NCI-H526 treated with DMSO at 0.1 percent for 48 hours (cell line): ENCODE measurements around the gene CDK14.
"Not testable (repeated sequence)": the region's sequence is repeated elsewhere in the genome, so short reads cannot be mapped to it uniquely, and the experiment has no call there.

Source experiments
- DNase-seq: peaks from one replicate; lab custom pipeline; 2025; lab: John Stamatoyannopoulos, UW

The CDK14 gene

DNA sequence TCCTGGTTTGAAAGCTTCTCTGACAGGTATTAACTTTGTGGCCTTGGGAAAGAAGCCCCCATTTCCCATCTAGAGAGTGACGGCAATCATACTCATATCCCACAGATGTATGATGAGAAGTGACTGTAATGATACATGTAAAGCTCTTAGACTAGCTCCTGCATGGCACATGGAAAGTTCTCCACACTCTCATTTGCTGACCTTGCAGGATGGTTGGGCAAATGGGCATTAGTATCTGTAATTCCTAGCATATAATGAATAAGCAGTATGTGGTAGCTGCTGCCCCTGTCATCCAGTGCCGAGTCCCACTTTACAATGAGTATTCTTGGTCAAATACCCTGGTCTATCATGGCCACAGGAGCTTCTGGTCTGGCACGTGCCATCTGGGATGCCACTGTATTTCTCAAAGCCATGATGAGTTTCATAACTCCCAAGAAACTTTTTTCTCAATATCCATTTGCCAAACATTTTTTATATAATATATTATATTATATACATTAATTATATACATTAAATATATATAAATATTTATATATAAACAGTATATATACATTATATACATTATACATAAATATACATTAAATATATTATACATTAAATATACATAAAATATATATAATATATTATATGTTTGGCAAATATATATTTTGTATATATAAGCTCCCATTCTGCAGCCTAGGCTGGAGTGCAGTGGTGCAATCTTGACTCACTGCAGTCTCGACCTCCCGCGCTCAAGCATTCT lies 561.6 kb downstream of the CDK14 start:
- DNase-seq, result no peak

DNA sequence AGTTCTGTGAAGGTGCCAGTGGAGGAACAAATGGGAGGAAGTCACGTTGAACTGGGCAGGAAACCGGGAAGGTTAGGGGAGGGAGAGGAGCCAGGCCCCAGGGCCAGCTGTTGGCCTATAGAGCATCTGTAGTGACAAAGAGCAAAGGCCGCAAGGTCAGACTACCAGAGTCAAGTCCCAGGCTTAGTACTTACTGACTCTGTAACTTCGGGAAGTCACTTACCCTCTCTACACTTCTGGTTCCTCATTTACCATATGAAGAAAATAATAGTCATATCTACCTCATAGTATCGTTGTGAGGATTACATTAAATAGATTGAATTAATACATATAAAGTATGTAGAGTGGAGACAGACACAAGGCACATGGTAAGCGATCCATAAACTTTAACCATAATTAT lies 566.3 kb downstream of the CDK14 start:
- DNase-seq, result no peak

GRCh38 chr7:91164506-91164905 lies 568.4 kb downstream of the CDK14 start:
- DNase-seq, result no peak

- DNase-seq, result no peak
These were observed 569.1 kb downstream of the CDK14 start for GRCh38 chr7:91165006-91165845.

DNA sequence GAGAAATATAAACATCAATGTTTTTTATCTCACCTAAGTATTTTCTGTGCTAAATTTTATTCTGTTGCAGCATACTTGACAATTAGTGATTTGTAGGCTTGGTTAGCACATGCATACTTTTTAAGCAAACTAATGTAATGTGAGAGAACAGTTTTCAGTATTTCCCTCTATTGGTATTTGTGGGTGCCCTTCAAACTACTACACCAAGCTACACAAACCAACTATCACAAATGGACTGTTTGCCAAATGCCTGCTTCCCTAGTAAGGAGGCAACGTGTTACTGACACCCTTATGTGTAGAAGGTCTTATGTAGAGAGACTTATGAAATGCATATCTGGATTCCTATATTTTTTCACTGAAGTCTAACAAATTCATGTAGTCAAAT lies 569.7 kb downstream of the CDK14 start:
- DNase-seq, result no peak

DNA sequence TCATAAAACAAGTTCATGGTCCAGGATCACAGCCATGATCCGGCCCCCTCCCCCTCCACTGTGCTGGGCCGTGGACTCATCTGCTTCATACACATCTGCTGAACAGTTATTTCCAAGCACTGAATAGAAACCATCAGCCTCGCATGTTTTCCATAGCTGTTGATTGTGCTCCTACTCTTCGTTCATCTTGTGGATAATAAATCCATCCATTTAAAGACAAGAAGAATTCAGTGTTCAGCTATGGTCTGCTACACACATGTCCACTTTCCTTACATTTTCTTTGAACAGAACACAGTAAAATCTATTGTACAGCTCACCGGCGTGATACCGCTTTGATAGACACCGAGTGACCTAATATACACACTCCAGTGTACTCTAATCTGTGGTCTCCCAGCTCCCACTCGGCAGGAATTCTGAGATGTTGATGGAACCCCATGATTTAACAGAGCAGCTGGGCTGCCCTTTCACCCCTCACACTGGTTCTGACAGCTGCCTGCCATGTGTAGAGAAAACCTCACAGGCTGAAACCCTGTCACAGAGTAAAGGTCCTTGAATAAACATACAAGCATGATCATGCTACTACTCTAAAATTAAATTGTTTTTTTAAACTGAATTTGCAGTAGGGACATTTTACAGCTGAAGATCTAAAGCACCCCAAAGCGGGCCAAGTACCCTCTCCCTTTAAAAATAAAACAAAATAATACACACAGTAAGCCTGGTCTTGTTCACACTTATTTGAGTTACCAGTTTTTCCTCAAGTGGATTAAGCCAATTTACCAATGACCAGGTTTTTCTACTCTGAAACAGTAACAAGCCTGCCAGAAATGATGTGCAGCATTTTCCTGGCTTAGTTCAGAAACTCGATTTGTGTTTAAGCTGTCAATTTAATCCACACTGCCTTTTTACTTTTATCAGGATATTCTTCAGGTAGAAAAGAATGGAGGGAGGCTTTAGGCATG lies 573.0 kb downstream of the CDK14 start:
- no peak for DNase-seq

- no peak for DNase-seq
These were observed 573.7 kb downstream of the CDK14 start for GRCh38 chr7:91169830-91170191.

GRCh38 chr7:91173265-91173664 lies 577.1 kb downstream of the CDK14 start:
- DNase-seq, result not testable (repeated sequence)

DNA sequence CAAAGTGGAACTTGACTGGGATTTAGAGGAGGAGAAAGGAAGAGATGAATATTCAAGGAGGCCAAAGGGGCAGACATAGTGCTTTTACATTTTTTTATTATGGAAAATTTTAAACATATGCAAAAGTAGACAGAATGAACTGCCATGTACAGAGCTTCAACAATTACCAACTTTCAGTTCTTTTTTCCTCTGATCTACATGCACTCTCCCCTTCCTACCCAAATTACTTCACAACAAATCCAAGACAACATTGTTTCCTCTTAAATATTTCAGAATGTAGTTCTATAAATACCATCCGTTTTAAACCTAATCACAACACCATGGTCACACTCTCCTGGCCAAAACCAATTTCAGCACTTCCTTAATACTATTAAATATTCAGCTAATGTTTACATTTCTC lies 584.6 kb downstream of the CDK14 start:
- no peak for DNase-seq

DNA sequence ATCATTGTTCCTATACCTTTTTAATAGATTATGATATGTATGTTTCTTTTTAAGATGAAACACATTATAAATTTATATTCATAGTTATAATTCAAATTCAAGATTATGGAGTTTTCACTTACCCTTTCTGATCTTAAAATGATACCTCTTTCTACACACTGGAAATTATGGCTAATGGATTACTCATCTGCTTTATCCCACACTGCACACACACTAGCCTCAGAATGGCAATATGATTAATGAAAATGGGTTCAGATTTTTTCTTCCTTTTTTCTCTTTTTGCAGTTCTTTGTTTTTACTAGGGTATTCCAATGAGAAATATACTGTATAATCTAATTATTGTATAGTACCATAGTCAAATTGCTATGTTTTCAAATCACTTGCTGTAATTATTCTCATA lies 585.8 kb downstream of the CDK14 start:
- DNase-seq, result no peak

GRCh38 chr7:91182819-91183764 lies 587.0 kb downstream of the CDK14 start:
- no peak for DNase-seq

- no peak for DNase-seq
These were observed 589.6 kb downstream of the CDK14 start for GRCh38 chr7:91185771-91186170.

GRCh38 chr7:91187061-91187460 lies 590.9 kb downstream of the CDK14 start:
- no peak for DNase-seq

GRCh38 chr7:91191771-91192170 lies 595.6 kb downstream of the CDK14 start:
- no peak for DNase-seq

DNA sequence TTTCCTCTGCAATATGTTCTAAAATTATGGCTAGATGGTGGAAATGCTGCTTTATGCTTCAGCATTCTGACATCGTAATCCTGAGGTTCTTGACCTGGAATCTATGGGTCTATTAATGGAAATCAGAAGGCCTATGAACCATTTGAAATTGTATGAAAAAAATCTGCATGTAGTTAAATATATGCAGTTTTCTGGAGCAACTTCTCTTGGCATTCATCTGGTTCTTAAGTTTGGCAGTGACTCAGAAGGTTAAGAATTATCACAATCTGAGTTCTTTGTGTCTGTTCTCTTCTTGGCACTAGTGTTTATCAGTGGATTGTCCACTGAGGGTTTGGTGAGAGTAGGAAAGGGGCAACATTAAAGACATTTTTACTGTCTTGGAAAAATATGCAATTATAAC lies 597.0 kb downstream of the CDK14 start:
- DNase-seq, result no peak

GRCh38 chr7:91194841-91195240 lies 598.7 kb downstream of the CDK14 start:
- no peak for DNase-seq

DNA sequence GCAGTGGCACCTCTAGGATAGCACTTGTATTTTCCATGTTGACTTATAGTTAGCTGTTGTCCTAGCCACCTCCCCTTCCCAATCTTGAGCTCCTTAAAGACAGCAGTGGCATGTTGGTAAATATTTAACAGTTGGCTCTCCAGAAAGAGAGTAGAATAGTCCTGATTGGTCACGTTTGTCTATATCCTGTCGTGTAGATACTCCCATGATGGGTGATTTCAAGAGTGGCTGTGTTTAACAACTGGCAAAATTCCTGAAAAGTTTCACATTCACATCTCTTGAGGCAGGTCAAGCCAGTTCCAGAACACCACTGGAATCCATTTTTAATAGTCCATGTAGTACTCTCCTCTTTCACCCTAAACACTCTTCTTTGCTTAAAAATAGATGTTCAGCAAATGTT lies 599.9 kb downstream of the CDK14 start:
- DNase-seq, result no peak

DNA sequence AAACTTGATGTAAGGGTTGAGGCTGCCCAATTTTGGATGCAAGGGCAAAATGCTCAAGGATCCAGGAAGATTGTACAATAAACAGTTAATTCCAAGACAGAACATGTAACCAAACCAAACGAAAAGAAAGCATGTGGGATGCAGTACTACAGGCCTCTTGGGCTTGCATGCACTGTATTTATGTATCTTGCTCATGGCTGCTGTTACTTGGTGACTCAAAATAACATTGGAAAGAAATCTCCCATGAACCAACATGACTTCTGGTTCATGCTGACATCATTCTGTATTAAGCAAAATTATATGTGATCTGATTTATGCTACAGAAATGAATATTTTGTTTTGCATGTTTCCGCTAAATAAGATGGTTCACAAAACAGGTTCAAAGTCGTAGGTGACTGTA lies 602.2 kb downstream of the CDK14 start:
- no peak for DNase-seq

GRCh38 chr7:91199601-91200000 lies 603.5 kb downstream of the CDK14 start:
- DNase-seq, result no peak

- no peak for DNase-seq
These were observed 605.5 kb downstream of the CDK14 start for GRCh38 chr7:91201442-91202113.
